C4-2B (cell line): ENCODE measurements around the gene HOXA7.

Experiments used
- H3K27ac ChIP-seq: fragments of 450-650 bp; 2 replicates; pipeline ENCODE4 v1.5.1; 2017
- CTCF ChIP-seq: fragments of 450-650 bp; conservative IDR thresholded peaks from 2 replicates; pipeline ENCODE4 v1.5.1; 2017; ENCODE audit warnings: mild to moderate bottlenecking
- ZFX ChIP-seq: fragments of 450-650 bp; IDR thresholded peaks from 2 replicates; pipeline ENCODE4 v1.6.1; 2017

The HOXA7 gene

GRCh38 chr7:27112955-27113949 lies 43.2 kb downstream of the HOXA7 start:
- TF ChIP-seq CTCF: no peak
- no peak for TF ChIP-seq ZFX
- no peak overlapping the region for H3K27ac ChIP-seq

GRCh38 chr7:27112361-27112760 lies 44.1 kb downstream of the HOXA7 start:
- no peak overlapping the region for H3K27ac ChIP-seq
- TF ChIP-seq ZFX: no peak
- TF ChIP-seq CTCF: no peak

- H3K27ac ChIP-seq: no peak overlapping the region
- TF ChIP-seq CTCF (no peak), ZFX (no peak)
Measured at GRCh38 chr7:27111751-27112277, 44.7 kb downstream of the HOXA7 start.

- TF ChIP-seq ZFX (no peak), CTCF (no peak)
- H3K27ac ChIP-seq: no peak overlapping the region
Measured at GRCh38 chr7:27111042-27111750, 45.3 kb downstream of the HOXA7 start.

GRCh38 chr7:27110186-27111031 lies 46.1 kb downstream of the HOXA7 start:
- no peak overlapping the region for H3K27ac ChIP-seq
- TF ChIP-seq CTCF (no peak), ZFX (no peak)

GRCh38 chr7:27109466-27110185 lies 46.8 kb downstream of the HOXA7 start:
- TF ChIP-seq ZFX: no peak
- TF ChIP-seq CTCF: no peak

More at GRCh38 chr7:27109466-27110185, 46.8 kb downstream of the HOXA7 start:
- H3K27ac ChIP-seq: no peak overlapping the region
